Central memory CD8-positive, alpha-beta T cell (primary cell): ENCODE data around the gene PDX1.

Source experiments
- ATAC-seq: fragments of 150-1000 bp; cut with Tn5 transposase; replicated peaks from 2 replicates; pipeline ENCODE4 v1.10.0; 2022; ENCODE audit warnings: mild to moderate bottlenecking, moderate FRiP score, moderate number of reproducible peaks; ENCODE audit not compliant: poor library complexity, severe bottlenecking; ENCODE audit errors: extremely low read depth
- DNase-seq, 2 donors: peaks; one replicate each; pipeline ENCODE4 v3.0.0; 2021; ENCODE audit warnings: low spot score in 2 of 2
- H3K27ac Mint-ChIP-seq: one replicate; pipeline ENCODE4 v1.8.0; 2022; ENCODE audit warnings: low read depth, mild to moderate bottlenecking, moderate library complexity, mixed read lengths
- H3K27me3 Mint-ChIP-seq: one replicate; pipeline ENCODE4 v1.8.0; 2022; ENCODE audit warnings: mixed read lengths
- H3K36me3 Mint-ChIP-seq: one replicate; pipeline ENCODE4 v1.8.0; 2022; ENCODE audit warnings: mild to moderate bottlenecking, moderate library complexity, mixed read lengths; ENCODE audit not compliant: insufficient read depth
- H3K4me1 Mint-ChIP-seq: one replicate; pipeline ENCODE4 v1.8.0; 2022; ENCODE audit warnings: mixed read lengths
- H3K4me3 Mint-ChIP-seq: one replicate; pipeline ENCODE4 v1.8.0; 2022; ENCODE audit warnings: mild to moderate bottlenecking, moderate library complexity, mixed read lengths
- H3K9me3 Mint-ChIP-seq: one replicate; pipeline ENCODE4 v1.8.0; 2022; ENCODE audit warnings: mixed read lengths

The PDX1 gene

DNA sequence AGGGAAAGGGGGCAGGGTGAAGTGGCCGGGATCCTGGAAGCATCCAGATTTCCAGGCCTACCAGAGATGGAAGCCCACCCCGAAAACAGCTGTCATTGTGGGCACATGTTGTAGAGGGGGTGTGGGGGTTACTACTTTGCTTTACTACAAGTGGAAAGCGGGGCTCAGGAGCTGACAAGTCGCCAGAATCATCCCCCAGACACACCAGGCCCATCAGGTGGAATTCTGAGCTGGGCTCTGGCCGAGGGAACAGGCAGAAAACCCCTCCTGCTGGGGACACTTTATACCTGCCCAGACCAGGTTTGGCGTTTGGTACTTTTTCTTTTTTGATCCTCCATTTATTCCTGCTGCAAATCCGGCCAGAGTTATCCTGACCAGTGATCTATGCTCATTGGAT lies 45.5 kb downstream of the PDX1 start:
- DNase-seq = no peak
- Mint-ChIP-seq H3K9me3 (no peaks in the 10 kb centered on the region), H3K36me3 (peaks cover 2% of the 10 kb centered on the region), H3K27ac (no peak overlapping the region), H3K27me3 (peaks cover 91% of the 10 kb centered on the region), H3K4me1 (peaks cover 8% of the 10 kb centered on the region), H3K4me3 (no peak overlapping the region)
- ATAC-seq = no peak

DNA sequence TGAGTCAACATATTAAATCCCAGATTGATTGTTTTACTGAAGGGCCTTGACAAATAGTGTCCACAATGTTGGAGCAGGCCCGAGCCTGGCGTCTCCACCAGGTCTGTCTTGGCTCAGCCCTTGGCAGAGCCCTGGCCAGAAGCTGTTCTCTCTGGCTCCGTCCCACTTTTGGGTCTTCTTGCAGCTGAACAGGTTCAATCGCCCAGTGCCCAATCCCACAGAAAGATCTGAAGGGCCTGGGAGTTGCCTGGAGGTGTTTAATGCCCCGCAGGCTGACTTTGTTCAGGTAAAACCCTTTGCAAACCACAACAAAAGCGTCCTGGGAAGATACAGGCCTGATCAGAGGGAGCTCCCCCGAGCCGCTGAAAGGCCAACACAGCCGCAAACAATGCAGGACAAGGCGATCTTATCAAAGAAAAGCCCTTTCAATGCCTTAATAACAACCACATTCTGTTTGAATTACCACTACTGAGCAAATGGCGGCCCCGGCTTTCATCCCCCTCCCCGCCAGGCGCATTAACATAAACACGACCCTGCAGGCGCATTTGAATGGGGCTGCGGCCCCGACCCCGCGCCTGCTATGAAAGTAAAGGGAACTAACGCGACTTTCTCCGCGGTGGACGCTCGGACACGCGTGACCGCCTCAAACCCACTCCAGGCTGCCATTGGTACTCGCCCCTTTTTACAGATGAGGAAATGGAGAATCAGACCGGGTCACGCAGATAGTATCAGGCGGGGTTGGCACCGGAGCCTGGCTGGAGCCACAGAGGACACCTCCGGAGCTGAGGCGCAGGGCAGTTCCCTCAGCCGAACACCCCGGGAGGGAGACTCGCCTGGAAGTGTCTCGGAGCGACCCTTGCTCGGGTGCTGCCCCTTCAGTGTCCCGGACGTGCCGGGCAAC lies 46.2 kb downstream of the PDX1 start:
- DNase-seq (no peak), ATAC-seq (no peak)
- Mint-ChIP-seq H3K4me1 (peaks cover 8% of the 10 kb centered on the region), H3K36me3 (peaks cover 2% of the 10 kb centered on the region), H3K9me3 (no peaks in the 10 kb centered on the region), H3K4me3 (no peak overlapping the region), H3K27me3 (peaks cover 95% of the 10 kb centered on the region), H3K27ac (no peak overlapping the region)

DNA sequence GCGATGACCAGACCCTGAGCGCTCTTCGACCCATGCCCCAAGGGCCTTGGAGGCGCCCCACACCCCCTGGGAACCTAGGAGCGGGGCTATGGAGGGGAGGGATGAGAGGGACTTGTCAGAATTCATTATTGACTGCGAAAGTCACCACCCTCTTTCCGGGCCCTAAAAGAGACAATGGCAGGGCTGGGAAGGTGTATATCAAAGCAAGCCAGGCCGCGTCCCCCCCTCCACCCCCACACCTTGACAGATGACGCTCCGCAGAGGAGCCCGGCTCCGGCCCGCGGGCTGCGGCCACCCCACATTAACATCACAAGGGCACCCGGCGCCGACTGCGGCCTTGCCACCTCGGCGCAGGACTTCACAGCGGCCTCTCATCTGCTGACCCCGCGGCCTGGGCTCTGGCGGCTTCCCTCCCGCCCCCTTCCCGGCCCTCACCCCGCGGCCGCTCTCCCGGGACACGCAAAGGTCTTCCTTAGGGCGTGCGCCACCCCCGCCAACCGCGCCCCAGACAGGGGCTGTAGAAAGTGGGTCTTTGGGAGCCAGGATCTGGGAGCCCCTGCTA lies 46.9 kb downstream of the PDX1 start:
- peaks cover 8% of the 10 kb centered on the region for H3K4me1 Mint-ChIP-seq
- no peak overlapping the region for H3K27ac Mint-ChIP-seq
- no peak overlapping the region for H3K4me3 Mint-ChIP-seq
- no peak for DNase-seq
- no peak for ATAC-seq
- H3K27me3 Mint-ChIP-seq = peaks cover 95% of the 10 kb centered on the region
- H3K9me3 Mint-ChIP-seq = no peaks in the 10 kb centered on the region
- H3K36me3 Mint-ChIP-seq = peaks cover 2% of the 10 kb centered on the region

DNA sequence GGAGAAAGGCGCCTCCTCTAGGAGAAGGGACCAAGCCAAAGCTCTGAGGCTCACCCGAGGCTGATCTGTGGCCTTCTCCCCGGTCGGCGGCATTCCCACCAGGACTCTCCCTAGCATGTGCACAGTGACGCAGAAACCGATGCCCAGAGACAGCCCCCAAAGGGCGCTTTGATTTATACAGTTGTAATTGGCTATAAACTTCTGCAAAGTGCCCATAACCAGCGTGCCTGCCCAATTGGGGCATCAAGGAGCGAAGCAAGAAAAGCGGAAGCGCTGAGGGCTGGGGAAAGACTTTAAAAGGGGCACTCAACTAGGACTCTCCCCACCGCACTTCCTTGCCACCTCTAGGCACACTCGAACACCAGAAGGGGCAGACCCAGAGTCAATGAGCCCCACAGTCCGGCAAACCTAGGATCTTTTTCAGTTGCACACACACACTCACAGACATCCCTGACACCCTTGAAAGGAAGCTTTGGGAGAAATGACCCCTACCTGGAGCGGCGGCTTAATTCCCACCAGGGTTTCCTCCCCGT lies 47.5 kb downstream of the PDX1 start:
- Mint-ChIP-seq H3K4me3 (peak overlapping the region; percentile 29), H3K9me3 (no peaks in the 10 kb centered on the region), H3K4me1 (peaks cover 8% of the 10 kb centered on the region), H3K27ac (peak overlapping the region; percentile 55), H3K27me3 (peaks cover 95% of the 10 kb centered on the region), H3K36me3 (peaks cover 2% of the 10 kb centered on the region)
- ATAC-seq = no peak
- no peak for DNase-seq

DNA sequence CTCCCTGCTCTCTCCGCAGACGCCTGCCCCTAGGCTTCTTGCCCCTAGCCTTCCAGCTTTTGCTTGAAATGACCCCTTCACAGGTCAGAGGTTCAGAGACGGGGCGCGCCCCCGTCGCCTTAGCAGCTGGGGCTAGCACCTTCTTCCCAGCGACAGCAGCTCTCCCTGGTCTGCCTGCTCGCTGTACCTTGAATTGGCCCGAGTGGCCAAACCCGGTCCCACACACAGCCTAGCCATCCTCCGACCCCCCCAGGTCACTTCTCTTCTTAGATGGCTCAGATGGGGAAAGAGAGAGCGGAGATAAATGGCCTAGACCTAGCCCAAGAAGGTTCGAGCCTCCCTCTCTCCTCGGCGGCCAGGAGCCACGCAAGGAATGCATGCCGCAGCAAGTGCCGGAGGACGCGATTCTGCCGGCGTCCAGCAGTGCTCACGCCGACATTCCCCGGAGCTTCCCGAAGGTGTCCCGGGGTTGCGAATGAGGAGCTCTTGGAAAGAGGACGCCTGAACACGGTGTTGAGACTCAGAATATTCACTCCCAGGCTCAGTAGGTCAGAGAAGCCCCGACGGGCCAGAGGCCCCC lies 48.0 kb downstream of the PDX1 start:
- Mint-ChIP-seq H3K4me3 (peak overlapping the region; percentile 29), H3K27me3 (peaks cover 90% of the 10 kb centered on the region), H3K4me1 (peaks cover 8% of the 10 kb centered on the region), H3K27ac (peak overlapping the region; percentile 55), H3K9me3 (no peaks in the 10 kb centered on the region), H3K36me3 (peaks cover 2% of the 10 kb centered on the region)
- ATAC-seq (no peak), DNase-seq (no peak)

DNA sequence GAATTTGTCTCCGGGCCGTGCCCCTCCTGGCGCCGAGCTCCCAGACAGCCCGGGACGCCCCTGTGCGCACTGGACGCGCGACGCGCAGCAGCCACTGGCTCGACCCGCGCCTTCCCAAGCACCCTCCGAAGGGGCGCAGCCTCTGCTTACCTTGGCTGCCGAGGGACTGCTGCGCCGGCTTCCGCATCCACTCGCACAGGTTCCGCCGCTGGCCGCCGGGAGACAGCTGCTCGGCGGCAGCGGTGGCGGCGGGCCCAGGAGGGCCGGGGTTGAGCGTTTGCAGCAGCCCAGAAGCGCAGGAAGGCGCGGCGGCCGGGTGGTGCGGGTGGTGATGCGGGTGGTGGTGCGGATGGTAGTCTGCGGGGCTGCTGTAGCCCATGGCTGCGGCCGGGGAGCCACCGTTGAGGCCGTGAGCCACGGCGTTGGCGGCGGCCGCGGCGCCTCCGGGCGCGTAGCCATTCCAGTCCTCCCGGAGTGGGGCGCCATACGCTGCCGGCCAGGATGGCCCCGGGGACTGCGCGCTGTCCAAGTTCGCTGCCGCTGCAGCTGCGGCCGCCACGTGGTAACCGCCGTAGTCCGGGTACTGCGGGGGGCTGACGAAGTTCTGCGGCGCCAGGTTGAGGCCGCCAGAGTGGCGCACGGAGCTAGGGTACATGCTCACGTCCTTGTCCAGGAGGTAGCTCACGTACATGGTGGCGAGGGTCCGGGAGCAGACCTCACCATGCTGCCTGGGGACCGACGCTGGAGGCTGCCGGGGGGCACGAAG lies 48.7 kb downstream of the PDX1 start:
- Mint-ChIP-seq H3K4me1 (peaks cover 8% of the 10 kb centered on the region), H3K9me3 (no peaks in the 10 kb centered on the region), H3K27me3 (peaks cover 89% of the 10 kb centered on the region), H3K4me3 (peak overlapping the region; percentile 29), H3K36me3 (peaks cover 2% of the 10 kb centered on the region), H3K27ac (no peak overlapping the region)
- DNase-seq = no peak
- no peak for ATAC-seq

DNA sequence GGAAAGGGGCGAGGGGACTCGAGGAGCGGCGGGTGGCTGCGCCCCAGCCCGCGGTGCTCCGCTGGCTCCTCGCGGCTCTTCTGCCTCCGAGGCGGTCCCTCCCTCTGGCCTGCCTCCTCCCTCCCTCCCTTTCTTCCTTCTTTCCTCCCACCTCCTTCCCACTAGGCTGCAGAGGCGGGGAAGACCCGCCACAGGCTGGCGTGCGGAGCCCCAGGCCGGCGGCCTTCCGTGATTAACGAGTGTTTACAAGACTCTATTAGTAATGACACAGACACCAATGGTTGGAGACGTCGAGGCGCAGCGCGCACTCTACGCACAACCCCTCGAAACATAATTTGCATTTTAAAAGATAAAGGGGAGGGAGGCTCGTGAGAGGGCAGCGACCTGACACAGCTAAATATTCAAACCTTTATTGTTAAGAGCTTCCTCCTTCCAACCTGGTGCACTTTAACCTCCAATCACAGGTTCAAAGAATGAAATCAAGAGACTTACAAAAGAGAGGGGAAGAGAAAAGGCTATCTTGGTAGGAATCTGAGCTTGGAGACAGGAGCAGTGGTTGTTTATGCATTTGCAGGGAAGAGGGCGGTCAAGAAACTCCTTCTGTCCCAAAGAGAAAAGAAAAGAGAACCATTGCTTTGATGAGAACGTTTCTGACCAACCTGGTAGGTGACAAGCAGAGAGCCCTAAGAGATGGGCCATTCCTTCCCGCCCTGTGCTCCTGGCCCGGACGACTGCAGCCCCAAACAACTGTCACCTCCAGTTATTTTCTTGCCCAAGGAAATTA lies 49.5 kb downstream of the PDX1 start, which contains the start of gene CDX2:
CDX2 (minus strand) TSS at position 234 of the 784 bp plus-strand sequence. CDS start 309 bp downstream, outside the sequence.
- Mint-ChIP-seq H3K9me3 (no peaks in the 10 kb centered on the region), H3K36me3 (peaks cover 2% of the 10 kb centered on the region), H3K4me1 (peaks cover 8% of the 10 kb centered on the region), H3K27ac (no peak within 1 kb of the TSS), H3K4me3 (peak within 1 kb of the TSS; percentile 29), H3K27me3 (peaks cover 89% of the 10 kb centered on the region)
- no peak for DNase-seq
- ATAC-seq = no peak

DNA sequence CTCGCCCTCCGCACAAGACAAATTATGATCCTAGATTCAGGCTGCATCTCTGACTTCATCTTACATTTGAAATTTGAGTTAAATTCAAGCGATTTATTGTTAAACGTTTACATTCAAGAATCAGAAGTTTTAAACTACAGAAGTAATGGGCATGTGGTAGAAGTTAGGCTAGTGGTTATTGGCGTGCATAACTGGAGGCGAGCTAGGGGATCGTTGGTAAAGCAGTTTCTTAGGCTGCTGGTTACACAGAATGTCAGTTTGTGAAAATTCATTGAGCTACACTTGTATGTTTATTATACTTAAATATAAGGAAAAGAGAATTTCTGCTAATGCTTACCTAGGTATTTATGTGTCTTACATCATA lies 50.0 kb downstream of the PDX1 start:
- DNase-seq (no peak), ATAC-seq (no peak)
- peaks cover 8% of the 10 kb centered on the region for H3K4me1 Mint-ChIP-seq
- H3K27me3 Mint-ChIP-seq = peaks cover 89% of the 10 kb centered on the region
- peaks cover 2% of the 10 kb centered on the region for H3K36me3 Mint-ChIP-seq
- H3K9me3 Mint-ChIP-seq = no peaks in the 10 kb centered on the region
- no peak overlapping the region for H3K4me3 Mint-ChIP-seq
- H3K27ac Mint-ChIP-seq = no peak overlapping the region

DNA sequence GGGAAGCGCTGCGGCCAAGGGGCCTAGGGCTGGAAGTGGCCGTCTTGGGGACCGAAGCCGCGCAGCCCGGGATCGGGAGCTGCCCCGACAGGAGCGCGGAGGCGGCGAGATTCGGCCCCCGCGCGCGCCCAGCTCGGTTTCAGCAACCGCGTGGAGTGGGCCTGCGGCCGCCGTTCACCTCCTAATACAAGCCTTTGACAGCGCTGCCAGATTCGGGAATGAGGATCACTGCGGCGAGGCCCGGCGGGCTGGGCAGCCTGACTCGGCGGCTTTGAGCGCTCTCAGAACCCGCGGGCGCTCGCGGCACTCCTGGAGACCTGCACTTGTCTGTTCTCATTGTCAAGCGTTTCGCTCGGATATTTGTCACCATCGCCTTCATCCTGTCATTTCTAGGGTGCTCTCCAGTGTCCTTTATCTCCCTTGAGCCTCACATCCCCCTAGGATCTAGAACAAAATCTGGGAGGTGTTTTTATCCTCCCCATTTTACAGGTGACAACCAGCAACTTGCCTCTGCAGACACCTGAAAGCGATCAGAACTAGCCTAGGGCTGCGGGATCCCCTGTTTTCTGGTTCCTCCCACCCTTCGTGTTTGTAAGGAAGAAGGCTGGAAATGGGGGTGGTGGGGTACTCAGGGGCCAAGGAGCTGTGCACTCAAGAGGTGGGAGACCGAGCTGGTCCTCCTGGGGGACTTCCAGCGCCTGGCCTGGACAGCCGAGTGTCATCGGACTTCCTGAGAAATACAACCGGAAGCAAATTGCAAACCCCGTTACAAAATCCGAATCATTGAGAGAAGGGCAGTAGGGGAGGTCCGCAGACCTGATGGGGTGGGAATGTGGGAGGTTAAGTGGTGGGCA lies 50.8 kb downstream of the PDX1 start:
- H3K36me3 Mint-ChIP-seq = peaks cover 2% of the 10 kb centered on the region
- H3K27ac Mint-ChIP-seq = no peak overlapping the region
- no peaks in the 10 kb centered on the region for H3K9me3 Mint-ChIP-seq
- DNase-seq (no peak), ATAC-seq (no peak)
- peaks cover 89% of the 10 kb centered on the region for H3K27me3 Mint-ChIP-seq
- peaks cover 8% of the 10 kb centered on the region for H3K4me1 Mint-ChIP-seq
- no peak overlapping the region for H3K4me3 Mint-ChIP-seq

DNA sequence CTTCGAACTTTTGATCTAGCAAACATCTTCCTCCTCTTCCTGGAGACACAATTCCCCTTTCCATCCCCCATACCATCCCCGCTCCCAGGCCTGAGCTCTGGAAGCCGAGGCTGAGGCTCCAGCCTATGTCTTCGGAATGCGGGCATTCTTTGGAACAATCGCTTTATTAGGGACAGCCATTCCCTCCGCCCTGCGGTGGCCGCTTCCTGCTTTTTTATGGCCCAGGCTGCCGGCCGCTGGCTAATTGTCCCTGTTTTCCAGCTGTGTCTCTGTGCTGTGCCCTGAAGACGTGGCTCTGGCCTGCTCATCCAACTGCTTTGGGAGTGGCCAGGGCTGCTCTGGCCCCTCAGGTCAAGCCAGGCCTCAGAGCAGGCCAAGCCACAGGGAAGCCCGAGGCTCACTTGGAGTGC lies 51.4 kb downstream of the PDX1 start:
- Mint-ChIP-seq H3K4me3 (no peak overlapping the region), H3K27ac (no peak overlapping the region), H3K36me3 (peaks cover 2% of the 10 kb centered on the region), H3K9me3 (no peaks in the 10 kb centered on the region), H3K4me1 (peaks cover 8% of the 10 kb centered on the region), H3K27me3 (peaks cover 89% of the 10 kb centered on the region)
- no peak for ATAC-seq
- no peak for DNase-seq

DNA sequence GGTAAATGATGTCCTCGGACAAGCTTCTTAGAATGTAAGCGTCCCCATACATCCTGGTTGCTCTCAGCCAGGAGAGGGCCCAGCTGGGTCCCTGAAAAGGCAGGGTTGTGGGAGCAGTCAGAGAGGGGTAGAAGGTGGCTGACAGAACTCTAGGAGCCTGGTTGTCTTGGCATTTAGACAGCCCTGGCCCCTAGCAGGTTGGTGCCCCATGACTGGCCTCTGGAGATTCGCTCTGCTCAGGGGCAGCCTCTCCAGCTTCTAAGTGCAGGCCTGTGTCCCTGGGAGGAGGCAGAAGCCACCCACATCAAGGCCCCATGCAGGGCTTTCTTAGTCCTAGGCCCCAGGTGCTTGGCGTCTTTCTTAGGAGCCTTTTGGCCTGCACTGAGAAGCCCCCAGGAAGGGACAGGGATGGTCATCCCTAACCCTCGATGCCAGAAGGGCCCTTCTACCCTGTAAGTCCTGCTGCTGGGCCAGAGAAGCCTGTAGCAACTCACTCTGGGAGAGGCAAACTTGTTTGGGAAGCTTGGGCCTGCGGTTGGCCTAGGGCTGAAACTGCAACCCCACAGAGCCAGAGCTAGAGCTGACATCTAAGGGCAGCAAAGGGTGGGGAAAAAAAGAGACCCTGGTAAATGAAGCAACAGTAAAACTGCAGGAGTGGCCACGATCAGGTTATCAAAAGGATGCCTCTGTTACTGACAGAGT lies 52.1 kb downstream of the PDX1 start:
- Mint-ChIP-seq H3K4me3 (no peak overlapping the region), H3K27me3 (peaks cover 91% of the 10 kb centered on the region), H3K9me3 (no peaks in the 10 kb centered on the region), H3K36me3 (peaks cover 2% of the 10 kb centered on the region), H3K4me1 (peaks cover 8% of the 10 kb centered on the region), H3K27ac (no peak overlapping the region)
- no peak for ATAC-seq
- no peak for DNase-seq
